ENCODE results near the gene FLNB.

- TF ChIP-seq CTCF (IDR thresholded peaks at IDR 0.05; ENCODE audit: poor library complexity) (no peak), EZH2phosphoT487 (IDR thresholded peaks at IDR 0.05; ENCODE audit: low read depth, severe bottlenecking, unreplicated experiment) (no peak)
These were observed 87.4 kb downstream of the FLNB start for GRCh38 chr3:58095603-58096138.

Data from hepatocyte (in vitro differentiated cells).